Lung (tissue), 12 donors: ENCODE data around the gene CAPN7. TPM values are rescaled to one million over a fixed set of nuclear protein-coding genes. Genes with fewer than 3 reads are reported as not detected.

Source experiments
- ATAC-seq: fragments of 200-7000 bp; cut with Tn5 transposase; one replicate; pipeline ENCODE4 v1.9.1; 2020; ENCODE audit warnings: moderate number of reproducible peaks; ENCODE audit not compliant: insufficient read depth, low FRiP score
- DNase-seq, 3 donors: peaks; one replicate each; pipeline ENCODE4 v3.0.0-alpha.2; 2013 to 2017
- H3K27ac ChIP-seq, 2 donors: one replicate each; pipeline ENCODE4 v1.5.1; 2013; ENCODE audit warnings: mild to moderate bottlenecking in 2 of 2, moderate library complexity in 2 of 2, control low read depth in 1 of 2, inconsistent platforms in 1 of 2, low read depth in 1 of 2, low read length in 1 of 2
- H3K27me3 ChIP-seq, 3 donors: one replicate each; pipeline ENCODE4 v1.5.1; 2013; ENCODE audit warnings: low read length in 2 of 3; ENCODE audit not compliant: control insufficient read depth in 3 of 3, insufficient read depth in 3 of 3
- H3K36me3 ChIP-seq, 4 donors: one replicate each; pipeline ENCODE4 v1.5.1; 2013; ENCODE audit warnings: low read length in 4 of 4, mild to moderate bottlenecking in 1 of 4, moderate library complexity in 1 of 4; ENCODE audit not compliant: control insufficient read depth in 4 of 4, insufficient read depth in 4 of 4
- H3K4me1 ChIP-seq, 5 donors: one replicate each; pipeline ENCODE4 v1.5.1; 2013; ENCODE audit warnings: low read length in 5 of 5, mild to moderate bottlenecking in 2 of 5, moderate library complexity in 1 of 5; ENCODE audit not compliant: control insufficient read depth in 5 of 5, insufficient read depth in 5 of 5
- H3K4me3 ChIP-seq: one replicate; pipeline ENCODE4 v1.5.1; 2013; ENCODE audit warnings: mild to moderate bottlenecking, control low read depth, moderate library complexity
- H3K9ac ChIP-seq, 2 donors: one replicate each; pipeline ENCODE4 v1.5.1; 2013; ENCODE audit warnings: low read length in 2 of 2, control low read depth in 1 of 2; ENCODE audit not compliant: insufficient read depth in 1 of 2
- H3K9me3 ChIP-seq, 4 donors: one replicate each; pipeline ENCODE4 v1.5.1; 2013; ENCODE audit warnings: low read length in 3 of 4, mild to moderate bottlenecking in 1 of 4, moderate library complexity in 1 of 4; ENCODE audit not compliant: control insufficient read depth in 4 of 4, insufficient read depth in 3 of 4
- WGBS, 2 donors: extraction: QIAGEN DNeasy Blood & Tissue Kit; methylation state at CpG; one replicate each; pipeline ENCODE4 v1.1.7; 2013; 5-methylcytosine and 5-hydroxymethylcytosine counted together
- polyA plus RNA-seq, 2 donors: library from polyadenylated mRNA; stranded (reverse); fragments of 200-250 nt; gene quantifications; one replicate each; pipeline ENCODE4 v1.2.1, GENCODE V29; 2013
- total RNA-seq, 2 donors: library from RNA; depleted of rRNA in 1 of 2; stranded (reverse); fragments of >200 nt in 1 of 2; gene quantifications; one replicate each; pipeline ENCODE4 v1.2.1, GENCODE V29; 2014 to 2021
- TF ChIP-seq, protein P1 (sequence below): IDR thresholded peaks from 2 replicates; pipeline ENCODE4 v1.5.1; 2012; ENCODE audit warnings: mild to moderate bottlenecking; ENCODE audit errors: control extremely low read depth, extremely low read depth
- donor health status: control.
- donor health status: control.
- donor health status: Bipolar disorder and iron deficiency.
- donor health status: healthy.
- donor health status: DM: yes; HTN: yes; CAD: no.

CAPN7 gene
- total and polyA plus RNA-seq, 4 donors = 14.4 to 97.1 (median 29.2) TPM

DNA sequence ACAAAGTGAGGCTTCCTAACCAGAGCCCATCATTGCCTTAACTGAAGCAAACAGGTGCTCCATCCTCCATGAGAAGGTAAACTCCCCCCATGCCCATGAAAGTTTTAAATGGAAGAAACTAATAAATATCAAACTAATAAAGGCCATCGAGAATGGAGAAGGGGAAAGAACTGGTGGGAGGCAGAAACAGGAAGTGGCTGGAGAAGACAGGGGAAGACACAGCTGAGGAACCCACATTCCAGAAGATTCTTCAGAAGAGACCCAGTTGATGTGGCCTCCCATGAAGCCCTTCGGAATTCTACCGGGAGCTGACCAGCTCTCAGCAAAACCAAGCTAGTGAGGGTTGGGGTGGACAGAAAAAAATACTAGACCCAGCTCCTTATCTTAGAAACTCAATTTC, 84.7 kb downstream of the CAPN7 start:
- 68 to 74% methylated on average over 3 of the region's 3 CpGs for WGBS, 2 donors
- H3K27ac ChIP-seq = peak overlapping the region in 1 of 2 donors; percentile 61
- DNase-seq (no peak), ATAC-seq (no peak)
- no peak overlapping the region for H3K9ac ChIP-seq
- H3K36me3 ChIP-seq = peaks cover 0 to 5% (median 0%) of the 10 kb centered on the region in 4 donors
- H3K27me3 ChIP-seq = no peaks in the 10 kb centered on the region
- H3K4me1 ChIP-seq = peaks cover 0 to 31% (median 0%) of the 10 kb centered on the region in 5 donors
- no peaks in the 10 kb centered on the region for H3K9me3 ChIP-seq
- TF ChIP-seq, protein P1, sequence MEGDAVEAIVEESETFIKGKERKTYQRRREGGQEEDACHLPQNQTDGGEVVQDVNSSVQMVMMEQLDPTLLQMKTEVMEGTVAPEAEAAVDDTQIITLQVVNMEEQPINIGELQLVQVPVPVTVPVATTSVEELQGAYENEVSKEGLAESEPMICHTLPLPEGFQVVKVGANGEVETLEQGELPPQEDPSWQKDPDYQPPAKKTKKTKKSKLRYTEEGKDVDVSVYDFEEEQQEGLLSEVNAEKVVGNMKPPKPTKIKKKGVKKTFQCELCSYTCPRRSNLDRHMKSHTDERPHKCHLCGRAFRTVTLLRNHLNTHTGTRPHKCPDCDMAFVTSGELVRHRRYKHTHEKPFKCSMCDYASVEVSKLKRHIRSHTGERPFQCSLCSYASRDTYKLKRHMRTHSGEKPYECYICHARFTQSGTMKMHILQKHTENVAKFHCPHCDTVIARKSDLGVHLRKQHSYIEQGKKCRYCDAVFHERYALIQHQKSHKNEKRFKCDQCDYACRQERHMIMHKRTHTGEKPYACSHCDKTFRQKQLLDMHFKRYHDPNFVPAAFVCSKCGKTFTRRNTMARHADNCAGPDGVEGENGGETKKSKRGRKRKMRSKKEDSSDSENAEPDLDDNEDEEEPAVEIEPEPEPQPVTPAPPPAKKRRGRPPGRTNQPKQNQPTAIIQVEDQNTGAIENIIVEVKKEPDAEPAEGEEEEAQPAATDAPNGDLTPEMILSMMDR = no peak
- H3K4me3 ChIP-seq = no peak overlapping the region

DNA sequence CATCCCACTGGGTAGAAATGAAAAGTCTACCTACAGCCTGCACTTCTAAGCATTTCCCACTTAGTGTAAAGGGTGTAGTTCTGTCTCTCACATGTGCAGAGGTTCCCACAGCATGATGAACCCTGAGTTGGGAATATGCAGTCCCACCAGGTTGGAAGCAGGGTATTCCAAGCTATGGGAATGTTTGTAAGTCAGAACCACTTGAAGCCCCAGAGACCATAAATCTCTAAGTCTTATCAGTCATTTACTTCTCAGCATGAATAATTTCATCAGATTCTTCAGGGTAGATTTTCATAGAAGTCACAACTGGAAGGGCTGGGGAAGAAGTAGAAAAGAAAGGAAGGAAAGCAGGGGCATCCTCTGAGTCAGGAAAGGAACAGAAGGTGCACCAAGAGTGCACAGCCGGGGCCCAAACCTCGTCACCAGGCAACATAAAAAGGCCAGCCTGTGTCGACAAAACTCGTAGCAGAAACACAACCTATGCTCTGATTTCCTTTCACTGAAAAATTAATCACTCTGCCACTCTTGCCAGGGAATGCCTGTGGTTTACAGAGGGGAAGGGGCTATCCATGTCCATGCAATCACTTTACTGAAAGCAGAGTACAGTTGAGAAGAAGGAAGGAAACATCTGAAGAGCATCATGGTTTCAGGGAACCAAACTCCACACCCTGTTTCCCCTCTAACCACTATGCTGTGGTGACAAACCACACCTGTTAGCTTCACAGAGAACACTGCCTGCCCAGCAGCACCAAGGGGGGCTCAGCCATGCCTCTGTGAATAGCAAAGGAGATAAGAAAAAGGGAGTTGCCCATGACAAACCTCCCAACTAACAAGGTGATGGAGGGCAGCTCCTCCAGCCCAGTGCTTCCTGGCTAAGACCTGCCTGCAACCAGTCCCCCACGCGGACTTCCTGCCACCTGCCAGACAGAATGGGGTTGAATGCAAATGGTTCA, 85.8 kb downstream of the CAPN7 start:
- Histone ChIP-seq H3K9ac (no peak overlapping the region), H3K4me1 (peaks cover 0 to 29% (median 3%) of the 10 kb centered on the region in 5 donors), H3K4me3 (no peak overlapping the region), H3K9me3 (no peaks in the 10 kb centered on the region), H3K36me3 (peaks cover 0 to 3% (median 0%) of the 10 kb centered on the region in 4 donors), H3K27ac (peak overlapping the region in 1 of 2 donors; percentile 61), H3K27me3 (no peaks in the 10 kb centered on the region)
- ATAC-seq (no peak), DNase-seq (no peak)
- WGBS, 2 donors = 15 to 41% methylated on average over 6 of the region's 6 CpGs
- TF ChIP-seq, protein P1 = no peak

DNA sequence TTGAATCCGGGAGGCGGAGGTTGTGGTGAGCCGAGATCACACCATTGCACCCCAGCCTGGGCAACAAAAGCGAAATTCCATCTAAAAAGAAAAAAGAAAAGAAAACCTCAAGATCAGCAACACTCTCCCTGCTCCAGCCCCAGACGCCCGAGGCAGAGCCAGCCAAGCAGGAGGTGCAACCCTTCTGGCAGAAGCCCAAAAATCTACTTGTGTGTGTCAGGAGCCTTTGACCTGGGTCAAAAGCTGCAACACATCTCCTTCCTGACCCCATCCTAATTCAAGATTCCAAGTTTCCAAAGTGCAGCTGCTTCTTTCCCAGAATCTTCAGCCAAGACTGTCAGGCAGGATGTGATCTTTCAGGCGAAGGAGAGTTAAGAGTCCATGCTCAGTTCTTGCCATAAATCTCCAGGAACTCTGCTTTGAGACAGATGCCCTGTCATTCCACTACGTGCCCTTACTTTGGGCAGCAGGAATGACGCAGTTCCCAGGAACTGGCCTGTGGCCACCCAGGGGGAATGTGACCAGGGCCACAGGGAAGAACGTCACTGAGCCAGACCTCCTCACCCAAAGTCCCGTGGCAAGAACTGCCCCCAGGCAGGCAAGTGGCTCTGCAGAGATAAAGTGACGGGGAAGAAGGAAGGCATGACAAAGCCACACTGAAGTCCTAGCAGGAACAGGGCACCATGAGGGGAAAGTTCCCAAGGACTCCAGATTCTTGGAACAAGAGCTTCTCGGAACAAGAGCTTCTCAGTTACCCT, 86.9 kb downstream of the CAPN7 start:
- peaks cover 0 to 30% (median 3%) of the 10 kb centered on the region in 5 donors for H3K4me1 ChIP-seq
- no peak for ATAC-seq
- DNase-seq = peak in 1 of 3 donors; percentile 50

More for the DNA sequence above, 86.9 kb downstream of the CAPN7 start:
- Histone ChIP-seq H3K9ac (no peak overlapping the region), H3K9me3 (no peaks in the 10 kb centered on the region), H3K27me3 (no peaks in the 10 kb centered on the region), H3K27ac (peak overlapping the region in 1 of 2 donors; percentile 48), H3K36me3 (peaks cover 0 to 3% (median 0%) of the 10 kb centered on the region in 4 donors), H3K4me3 (no peak overlapping the region)
- 38 to 40% methylated on average over 13 of the region's 13 CpGs for WGBS, 2 donors
- TF ChIP-seq, protein P1 = no peak
